GM18870 (cell line): ENCODE measurements around the gene ADARB2.
A peak's percentile ranks its signal among the peaks of the same experiment; 100 is the strongest.
"Not testable (repeated sequence)": the region's sequence is repeated elsewhere in the genome, so short reads cannot be mapped to it uniquely, and the experiment has no call there.

Experiments
- ATAC-seq: cut with Tn5 transposase; IDR thresholded peaks from one replicate; pipeline ENCODE4 v1.9.1; 2021; ENCODE audit warnings: moderate library complexity; ENCODE audit not compliant: unreplicated experiment

ADARB2 gene

DNA sequence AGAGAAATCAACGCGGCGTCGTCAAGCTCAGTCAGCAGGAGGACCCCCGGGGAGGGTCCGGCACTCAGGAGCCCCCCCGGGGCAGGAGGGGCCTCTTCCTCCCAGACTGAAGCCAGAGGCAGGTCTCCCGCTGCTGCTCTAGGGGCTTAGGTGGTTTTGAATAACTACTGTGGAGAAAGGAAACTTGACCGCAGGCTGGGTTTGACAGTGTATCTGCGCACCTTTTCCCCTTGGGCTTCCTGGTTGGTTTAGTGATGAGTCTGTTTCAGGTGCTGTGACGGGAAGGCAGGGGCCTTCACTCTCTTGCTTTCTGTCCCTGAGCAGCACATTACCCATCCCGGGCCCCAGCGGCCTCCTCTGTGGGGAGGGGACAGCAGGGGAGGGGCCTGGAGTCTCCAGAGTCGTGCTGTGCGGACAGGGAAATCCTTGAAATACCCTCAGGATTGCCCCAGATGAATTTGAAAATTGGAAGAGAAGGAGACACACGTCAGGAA is 262.2 kb downstream of the ADARB2 start:
- ATAC-seq: no peak

DNA sequence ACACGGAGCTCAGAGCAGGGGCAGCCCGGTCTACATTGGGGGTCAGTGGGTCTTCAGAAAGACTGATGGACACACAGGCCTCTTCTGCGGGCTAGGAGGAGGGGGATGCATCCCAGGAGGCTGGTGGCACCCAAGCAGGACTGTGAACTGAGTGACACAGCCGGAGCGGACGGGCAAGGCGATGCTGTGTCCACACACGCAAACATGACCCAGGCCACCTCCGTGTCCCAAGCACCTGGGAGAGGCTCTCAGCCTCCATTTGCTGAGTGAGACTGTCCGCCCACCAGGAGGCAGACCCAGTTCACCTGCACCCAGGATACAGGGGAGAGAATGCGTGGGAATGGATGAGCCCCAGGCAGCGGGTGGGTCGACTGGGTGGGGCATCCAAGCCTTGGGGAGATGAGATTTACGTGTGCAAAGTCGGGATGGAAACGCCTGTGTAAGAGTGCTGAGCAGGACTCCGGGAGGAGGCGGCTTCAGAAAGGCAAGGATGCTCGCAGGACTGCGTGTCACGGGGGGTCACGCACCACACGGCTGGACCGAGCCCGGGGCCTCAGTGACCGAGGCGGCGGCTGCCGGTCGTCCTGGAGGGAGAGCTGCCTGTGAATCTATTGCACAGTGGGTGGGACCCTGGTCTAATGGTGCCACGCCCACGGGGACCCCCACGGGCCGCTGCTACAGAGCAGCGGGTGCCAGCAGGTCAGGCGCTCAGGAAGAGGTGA is 262.8 kb downstream of the ADARB2 start:
- ATAC-seq: no peak

DNA sequence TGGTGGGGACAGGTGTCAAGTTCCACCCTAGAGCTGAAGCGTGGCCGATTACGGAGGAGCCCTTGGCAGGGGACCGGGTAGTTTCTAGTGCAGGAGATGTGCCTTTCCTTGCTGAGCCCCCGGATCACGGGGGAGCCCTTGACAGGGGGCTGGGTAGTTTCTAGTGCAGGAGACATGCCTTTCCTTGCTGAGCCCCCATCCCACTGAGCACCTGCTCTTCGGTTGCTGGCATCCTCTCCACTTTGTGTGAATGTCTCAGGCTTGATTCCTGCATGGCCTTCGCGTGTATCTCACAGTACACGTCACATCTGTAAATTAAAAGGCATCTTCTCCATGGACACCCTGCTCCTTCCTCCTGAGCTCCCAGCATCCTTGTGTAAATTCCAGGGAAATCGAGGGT is 263.5 kb downstream of the ADARB2 start:
- no peak for ATAC-seq

DNA sequence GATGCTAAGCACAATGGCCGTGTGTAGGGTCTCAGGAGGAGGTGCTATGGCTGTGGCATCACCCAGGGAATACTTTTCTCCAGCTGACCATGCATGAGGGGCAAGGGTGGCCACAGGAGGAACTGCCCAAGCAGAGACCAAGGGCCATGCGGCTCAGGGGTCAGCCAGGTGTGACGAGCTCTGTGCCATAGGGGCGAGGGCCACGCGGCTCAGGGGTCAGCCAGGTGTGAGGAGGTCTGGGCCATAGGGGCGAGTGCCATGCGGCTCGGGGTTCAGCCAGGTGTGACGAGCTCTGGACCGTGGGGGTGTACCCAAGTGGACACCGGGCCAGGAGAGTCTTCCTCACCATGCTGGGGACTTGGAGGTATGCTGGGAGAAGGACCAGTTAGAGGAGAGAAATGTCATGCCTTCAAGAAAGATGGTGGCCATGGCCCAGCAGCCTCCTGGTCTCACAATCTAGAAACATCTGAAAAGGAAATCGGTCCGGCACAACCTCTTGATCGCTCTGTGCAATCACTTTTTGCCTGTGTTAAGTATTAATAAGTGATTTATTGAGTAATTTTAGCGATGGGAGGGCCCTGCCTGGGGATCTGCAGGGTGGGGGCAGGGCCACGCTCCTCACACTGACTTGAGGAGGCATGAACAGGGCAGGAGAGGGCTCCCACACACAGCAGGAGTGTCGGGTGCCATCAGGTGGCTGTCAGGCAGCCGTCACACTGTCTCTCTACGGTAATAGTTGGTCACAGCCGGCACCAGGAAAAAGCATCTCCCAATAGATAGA is 265.0 kb downstream of the ADARB2 start:
- no peak for ATAC-seq

DNA sequence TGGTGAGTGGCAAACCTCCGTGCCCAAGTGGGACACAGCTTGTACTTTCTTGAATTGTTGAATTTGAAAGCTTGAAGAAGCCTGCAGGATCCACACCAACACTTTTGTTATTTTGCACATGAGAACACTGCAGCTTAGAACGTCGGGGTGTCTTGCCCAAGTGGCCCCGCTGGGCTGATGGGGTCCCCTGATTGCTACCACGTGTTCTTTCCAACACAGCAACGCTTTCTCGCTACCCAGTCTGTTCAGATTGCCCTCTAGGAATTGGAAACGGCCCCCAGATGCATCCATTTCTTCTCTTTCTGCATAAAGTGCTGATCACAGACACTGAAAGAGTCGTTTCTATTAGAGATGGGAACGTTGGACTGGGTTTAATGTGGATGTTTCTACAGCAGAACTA is 268.5 kb downstream of the ADARB2 start:
- ATAC-seq: no peak

DNA sequence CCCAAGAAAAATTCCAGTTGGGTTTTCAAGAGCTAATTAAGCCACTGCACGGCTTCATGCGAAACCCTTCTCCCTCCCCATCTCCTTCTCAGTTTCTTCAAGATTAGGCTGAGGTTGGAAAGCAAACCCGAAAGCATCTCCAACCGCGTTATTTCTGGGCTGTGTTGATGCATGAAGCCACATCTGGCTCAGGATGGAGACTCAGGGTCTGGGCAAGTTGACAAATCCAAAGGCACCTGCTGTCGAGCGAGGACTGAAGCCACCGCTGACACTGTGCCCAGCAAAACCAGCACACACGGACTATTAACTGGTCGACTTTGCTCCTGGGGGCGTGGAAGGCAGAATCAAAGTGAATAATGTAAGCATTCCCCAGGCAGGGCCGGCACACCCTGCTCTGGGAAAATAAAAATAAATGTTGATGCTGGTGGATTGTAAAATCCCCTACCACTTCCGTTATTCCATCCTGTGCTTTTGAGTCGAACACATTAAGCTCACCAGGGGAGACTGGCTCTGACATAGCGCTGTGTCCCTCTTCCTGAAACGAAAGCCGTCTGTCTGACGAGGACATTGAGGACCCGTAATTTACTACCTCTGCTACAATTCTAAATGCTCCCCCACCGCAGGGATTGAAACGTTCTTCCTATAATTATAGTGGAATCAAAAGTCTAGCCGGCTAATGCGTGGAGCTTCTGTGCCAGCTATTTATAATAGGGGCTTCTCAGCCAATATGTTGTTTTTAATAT is 269.8 kb downstream of the ADARB2 start:
- no peak for ATAC-seq

DNA sequence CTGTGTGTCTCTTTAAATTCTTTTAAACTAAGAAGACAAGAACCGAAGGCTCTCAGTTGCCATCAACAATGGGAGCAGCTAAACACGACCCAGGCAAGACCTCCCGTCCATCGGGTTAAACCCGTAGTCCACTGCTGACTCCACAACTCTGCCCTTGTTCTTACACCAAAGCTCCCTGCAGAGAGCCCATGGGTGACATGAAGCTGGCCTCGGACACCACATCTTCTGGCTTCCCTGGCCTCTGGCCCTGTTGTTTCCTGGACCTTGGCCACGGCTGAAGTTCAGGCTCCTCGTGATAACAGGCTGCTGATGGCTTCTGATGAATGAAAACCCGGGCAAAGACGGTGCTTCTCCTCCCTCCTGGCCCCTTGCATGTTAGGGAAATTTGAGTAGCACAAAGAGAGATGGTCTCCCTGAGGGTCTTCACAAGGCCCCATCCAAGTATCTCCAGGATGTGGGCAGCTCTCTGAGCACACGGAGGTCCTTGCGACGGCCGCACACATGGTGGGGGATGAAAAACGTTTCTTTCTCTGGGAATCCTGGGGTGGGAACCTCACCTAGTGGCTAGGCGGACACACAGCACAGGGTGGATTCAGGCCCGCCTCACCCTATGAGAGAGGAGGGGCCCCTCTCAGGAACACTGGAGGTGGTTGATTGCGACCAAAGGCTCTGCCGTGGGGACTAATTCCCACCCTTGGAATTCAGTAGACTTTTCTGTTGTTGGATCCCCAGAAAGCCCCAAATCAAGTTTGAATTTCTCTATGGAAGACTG is 271.1 kb downstream of the ADARB2 start:
- no peak for ATAC-seq

DNA sequence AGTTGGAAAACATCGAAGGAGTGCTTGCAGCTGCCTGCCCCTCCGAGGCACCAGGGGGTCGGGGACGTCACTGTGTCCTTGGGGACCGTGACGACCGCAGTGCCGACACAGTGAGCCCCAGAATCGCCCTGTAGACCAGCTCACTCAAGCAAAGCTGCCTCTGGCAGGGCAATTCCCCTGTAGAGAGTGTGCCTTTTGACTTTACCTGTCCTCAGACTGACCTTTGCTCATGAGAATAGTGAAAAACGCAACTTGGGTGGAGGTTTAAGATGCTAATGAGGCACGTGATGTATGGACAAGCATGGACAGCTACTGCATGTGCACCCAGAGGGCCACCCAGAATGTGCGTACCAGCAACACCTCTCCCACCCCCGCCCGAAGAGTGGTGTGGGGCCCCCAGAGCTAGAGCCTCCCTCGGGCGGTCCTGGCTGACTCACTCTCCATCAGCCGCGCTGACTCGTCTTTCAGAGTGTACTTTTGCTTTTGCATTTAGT is 271.9 kb downstream of the ADARB2 start:
- no peak for ATAC-seq

DNA sequence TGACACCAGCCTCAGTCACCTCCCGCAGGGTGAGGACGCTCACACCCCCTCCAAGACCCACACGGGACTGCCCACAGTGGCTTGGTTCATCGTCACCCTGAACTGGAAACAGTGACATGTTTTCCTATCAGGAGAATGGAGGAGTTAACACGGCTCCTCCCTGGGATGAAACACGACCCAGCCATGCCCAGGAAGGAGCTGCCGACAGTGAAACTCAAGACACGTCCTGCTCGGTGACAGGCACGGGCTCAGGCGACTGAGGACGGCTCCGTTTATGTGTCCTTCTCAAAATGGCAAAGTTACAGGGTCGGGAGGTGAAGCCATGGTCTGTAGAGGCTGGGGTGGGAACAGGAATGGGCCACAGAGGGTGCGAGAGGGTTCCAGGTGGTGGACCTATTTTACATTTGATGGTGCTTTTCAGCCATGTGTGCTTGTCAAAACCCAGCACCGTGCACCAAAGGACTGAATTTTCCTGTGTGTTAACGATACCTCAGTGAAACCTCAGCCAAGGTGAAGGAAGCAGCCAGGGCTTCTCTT is 272.4 kb downstream of the ADARB2 start:
- ATAC-seq: no peak

DNA sequence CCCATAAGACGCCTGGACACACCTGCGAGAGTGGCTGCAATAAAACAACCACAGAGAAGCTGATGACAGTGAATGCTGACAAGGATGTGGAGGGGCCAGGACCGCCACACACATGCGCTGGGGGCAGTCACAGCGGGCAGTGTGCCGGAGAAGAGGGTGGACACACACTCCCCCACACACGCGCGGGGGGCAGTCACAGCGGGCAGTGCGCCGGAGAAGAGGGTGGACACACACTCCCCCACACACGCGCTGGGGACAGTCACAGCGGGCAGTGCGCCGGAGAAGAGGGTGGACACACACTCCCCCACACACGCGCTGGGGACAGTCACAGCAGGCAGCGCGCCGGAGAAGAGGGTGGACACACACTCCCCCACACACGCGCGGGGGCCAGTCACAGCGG is 273.4 kb downstream of the ADARB2 start:
- ATAC-seq: not testable (repeated sequence)

DNA sequence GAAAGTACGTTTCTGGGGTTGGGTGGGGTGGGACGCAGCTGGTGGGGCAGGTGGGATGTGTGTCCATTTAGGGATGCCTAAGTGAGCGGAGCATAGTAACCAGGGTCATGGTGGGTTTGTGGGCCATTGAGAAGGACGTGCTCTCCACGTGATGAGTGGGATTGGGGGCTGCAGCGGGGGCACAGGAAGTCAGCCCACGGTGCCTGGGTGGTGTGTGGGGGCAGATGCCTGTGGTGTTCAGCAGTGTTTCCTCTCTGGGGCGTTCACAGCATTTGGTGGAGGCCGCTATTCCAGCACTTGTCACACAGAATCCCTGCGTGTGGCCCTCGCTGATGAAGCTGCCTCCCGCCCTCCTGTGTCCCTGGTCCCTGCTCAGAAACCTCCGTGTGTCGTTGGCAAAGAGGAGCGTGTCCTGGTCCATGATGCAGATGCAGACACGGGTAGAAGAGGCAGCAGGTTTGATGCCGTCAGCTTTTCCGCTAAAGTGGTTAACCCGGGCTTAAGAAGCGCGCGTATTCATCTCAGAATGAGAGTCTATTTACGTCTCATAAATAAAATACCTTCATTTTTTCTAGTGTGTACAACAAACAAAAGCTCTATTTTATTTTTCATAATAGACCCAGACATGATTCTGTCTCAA is 274.2 kb downstream of the ADARB2 start:
- no peak for ATAC-seq

DNA sequence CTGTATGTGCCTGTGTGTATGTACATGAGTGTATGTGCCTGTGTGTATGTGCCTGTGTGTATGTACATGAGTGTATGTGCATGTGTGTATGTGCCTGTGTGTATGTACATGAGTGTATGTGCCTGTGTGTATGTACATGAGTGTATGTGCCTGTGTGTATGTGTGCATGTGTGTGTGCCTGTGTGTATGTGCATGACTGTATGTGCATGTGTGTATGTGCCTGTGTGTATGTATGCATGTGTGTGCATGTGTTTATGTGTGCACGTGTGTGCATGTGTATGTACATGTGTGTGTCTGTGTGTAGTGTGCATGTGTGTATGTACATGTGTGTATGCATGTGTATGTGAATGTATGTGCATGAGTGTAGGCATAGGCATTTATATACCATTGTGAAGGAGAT is 274.8 kb downstream of the ADARB2 start:
- no peak for ATAC-seq

DNA sequence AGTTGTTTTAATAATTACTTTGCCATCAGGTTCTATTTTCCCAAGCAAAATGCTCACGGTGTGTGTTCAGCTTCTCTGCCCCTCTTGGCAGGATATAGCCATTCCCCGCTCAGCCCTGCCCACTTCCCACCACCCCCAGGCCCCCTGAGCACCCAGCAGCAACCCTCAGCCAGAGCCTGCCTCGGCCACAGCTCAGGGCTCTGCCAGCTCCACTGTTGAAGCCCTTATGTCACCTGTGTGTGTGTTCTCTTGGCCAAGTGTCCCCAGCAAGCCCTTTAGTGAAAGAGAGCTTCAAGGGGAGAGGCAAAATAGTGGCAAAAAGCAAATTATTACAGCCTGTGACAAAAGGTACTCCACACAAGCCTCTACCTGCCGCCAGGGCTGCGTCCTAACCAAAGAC is 275.3 kb downstream of the ADARB2 start:
- ATAC-seq: no peak

DNA sequence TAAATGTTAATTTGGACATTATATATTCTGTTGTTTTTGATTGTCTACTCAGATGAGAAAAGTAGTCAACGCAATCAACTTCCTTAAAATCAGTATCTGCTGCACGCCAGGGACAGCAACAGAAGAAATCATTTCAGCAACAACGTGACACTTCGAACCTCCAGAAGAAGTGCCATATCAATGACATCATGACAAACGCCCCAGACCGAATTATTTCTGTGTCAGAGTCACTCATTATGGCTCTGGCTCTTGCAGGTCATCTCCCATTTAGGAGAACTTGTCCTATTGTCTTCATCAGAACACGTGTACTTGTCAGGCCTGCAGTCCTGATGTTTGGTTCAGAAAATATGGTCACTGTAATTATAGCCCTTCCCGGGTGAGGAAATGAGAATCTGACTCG is 276.3 kb downstream of the ADARB2 start:
- ATAC-seq: no peak

DNA sequence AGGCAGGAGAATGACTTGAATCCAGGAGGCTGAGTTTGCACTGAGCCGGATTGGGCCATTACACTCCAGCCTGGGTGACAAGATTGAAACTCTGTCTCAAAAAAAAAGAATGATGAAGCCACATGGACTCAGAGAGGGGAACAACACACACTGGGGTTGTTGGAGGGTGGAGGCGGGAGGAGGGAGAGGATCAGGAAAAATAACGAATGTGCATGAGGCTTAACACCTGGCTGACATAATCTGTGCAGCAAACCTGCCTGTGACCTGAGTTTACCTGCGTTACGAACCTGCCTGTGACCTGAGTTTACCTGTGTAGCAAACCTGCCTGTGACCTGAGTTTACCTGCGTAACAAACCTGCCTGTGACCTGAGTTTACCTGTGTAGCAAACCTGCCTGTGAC is 277.7 kb downstream of the ADARB2 start:
- not testable (repeated sequence) for ATAC-seq

DNA sequence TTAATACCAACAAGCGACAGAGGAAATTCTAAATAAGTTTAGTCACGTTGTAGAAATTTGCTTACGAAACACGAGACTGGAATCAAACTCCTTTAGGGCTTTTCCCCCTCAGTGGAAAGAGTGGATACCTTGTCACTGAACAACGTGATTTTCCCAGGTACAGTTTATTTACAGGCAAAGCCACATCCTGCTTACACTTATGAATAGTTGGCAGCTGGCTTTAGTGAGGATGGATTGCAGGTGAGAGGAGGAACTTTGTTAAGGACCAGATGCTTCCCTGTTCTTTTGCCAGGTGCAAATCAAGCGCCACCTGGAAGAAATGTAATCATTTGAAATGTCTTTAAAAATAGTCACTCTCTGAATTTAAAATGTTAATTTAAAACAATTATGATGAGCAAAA is 282.4 kb downstream of the ADARB2 start:
- no peak for ATAC-seq

DNA sequence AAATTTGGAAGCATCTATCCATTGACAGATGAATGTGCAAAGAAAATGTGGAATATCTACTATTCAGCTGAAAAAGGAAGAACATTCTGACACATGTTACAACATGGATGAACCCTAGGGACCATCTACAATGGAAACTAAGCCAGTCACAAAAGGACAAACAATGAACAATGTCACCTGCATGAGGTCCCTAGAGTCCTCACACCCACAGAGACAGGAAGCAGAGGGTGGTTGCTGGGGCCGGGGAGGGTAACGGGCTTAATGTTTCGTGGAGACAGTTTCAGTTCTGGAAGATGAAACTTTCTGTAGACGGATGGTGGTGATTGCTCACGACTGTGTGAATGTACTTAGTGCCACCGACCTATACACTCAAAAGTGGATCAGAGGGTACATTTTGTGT is 282.9 kb downstream of the ADARB2 start:
- peak; percentile 94 for ATAC-seq

DNA sequence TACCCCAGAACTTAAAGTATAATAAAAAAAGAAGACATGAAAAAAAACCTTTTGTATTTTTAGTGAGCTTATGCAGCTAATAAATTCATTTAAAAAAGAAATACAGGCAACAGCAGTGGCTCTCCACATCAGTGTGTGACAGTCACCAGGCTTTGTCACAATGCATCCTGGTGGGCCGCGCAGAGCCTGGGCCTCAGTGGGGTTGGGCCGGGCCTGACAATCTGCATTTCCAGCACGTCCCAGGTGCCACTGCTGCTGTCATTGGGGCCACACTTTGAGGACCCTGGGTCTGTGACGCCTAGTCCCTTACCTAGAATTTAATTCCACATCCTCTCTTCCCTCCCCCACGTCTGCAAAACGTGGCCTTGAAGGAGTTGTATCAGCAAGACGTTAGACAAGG is 284.5 kb downstream of the ADARB2 start:
- ATAC-seq: no peak

DNA sequence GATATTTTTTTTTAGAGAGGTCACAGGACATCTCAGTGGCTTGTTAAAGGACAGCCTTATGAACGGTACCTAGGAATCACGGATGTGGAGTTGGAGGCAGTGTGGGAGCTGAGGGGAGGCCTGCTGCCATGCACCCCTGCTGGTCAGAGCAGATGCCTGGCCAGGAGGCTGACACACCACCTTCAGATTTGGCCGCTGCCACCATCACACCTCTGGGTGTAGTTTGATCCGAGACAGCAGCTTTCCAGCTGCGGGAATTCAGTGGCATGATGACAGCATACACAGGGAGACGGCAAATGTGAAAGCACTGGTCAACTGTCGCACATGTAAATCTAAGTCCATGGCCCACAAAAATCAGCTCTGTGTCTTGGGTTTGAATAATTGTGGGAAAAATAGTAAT is 285.4 kb downstream of the ADARB2 start:
- ATAC-seq: no peak

DNA sequence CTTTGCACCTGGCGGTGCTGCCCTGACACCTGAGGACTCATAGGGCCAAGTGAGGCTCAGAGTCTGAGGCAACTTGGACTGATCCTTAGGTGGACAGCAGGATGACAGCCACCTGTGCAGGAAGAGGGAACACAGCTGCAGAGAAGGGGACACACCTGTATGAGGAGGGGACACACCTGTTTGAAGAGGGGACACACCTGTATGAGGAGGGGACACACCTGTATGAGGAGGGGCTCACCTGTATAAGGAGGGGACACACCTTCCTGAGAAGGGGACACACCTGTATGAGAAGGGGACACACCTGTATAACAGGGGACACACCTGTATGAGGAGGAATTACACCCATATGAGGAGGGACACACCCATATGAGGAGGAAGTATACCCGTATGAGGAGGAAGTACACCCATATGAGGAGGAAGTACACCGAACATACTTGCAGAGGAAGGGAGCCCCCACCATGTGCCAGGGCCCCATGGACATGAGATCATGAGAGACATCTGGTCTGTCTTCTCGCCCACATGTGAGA is 285.9 kb downstream of the ADARB2 start:
- no peak for ATAC-seq
